WTC11 (cell line): ENCODE data around the gene FILIP1L.

Experiments
- CTCF ChIP-seq: fragments of 200-600 bp; IDR thresholded peaks from 2 replicates; pipeline ENCODE4 v1.8.0; 2022; ENCODE audit warnings: antibody characterized with exemption
- E2F4 ChIP-seq: sonication (generic); formaldehyde crosslinking; IDR thresholded peaks from 2 replicates; pipeline ENCODE4 v1.8.1; 2022; ENCODE audit warnings: low read depth, mild to moderate bottlenecking, moderate library complexity, missing genetic modification reagents, borderline replicate concordance
- MAX ChIP-seq: sonication (generic); formaldehyde crosslinking; IDR thresholded peaks from 2 replicates; pipeline ENCODE4 v1.8.0; 2022; ENCODE audit warnings: mild to moderate bottlenecking, missing genetic modification reagents
- NR1H2 ChIP-seq: sonication (generic); formaldehyde crosslinking; IDR thresholded peaks from 2 replicates; pipeline ENCODE4 v1.9.0; 2021; ENCODE audit warnings: mild to moderate bottlenecking, moderate library complexity, missing genetic modification reagents
- NR3C1 ChIP-seq: sonication (generic); formaldehyde crosslinking; conservative IDR thresholded peaks from 2 replicates; pipeline ENCODE4 v1.8.1; 2023; ENCODE audit warnings: low read depth, mild to moderate bottlenecking, missing genetic modification reagents
- SP1 ChIP-seq: sonication (generic); formaldehyde crosslinking; conservative IDR thresholded peaks from 2 replicates; pipeline ENCODE4 v1.8.1; 2022; ENCODE audit warnings: missing genetic modification reagents

GRCh38 chr3:99883138-99883461 lies 231.2 kb downstream of the FILIP1L start:
- no peak for TF ChIP-seq NR3C1 (CRISPR knock-in tag)
- TF ChIP-seq MAX: no peak
- TF ChIP-seq SP1: no peak
- TF ChIP-seq E2F4 (CRISPR knock-in tag): no peak
- TF ChIP-seq CTCF: no peak
- TF ChIP-seq NR1H2: no peak
